SHP77 treated with DMSO at 0.1 percent for 48 hours (cell line): ENCODE measurements around the gene ACADVL.
A peak's percentile ranks its signal among the peaks of the same experiment; 100 is the strongest.

Source experiments
- DNase-seq: peaks from one replicate; lab custom pipeline; 2025; lab: John Stamatoyannopoulos, UW

ACADVL gene

GRCh38 chr17:7252176-7253043 is 32.7 kb downstream of the ACADVL start, which contains the start of gene ELP5:
TSS of gene ELP5 (plus strand) at chr17:7252215. CDS start at chr17:7252551, 336 bp downstream.
- DNase-seq = peak; percentile 95

DNA sequence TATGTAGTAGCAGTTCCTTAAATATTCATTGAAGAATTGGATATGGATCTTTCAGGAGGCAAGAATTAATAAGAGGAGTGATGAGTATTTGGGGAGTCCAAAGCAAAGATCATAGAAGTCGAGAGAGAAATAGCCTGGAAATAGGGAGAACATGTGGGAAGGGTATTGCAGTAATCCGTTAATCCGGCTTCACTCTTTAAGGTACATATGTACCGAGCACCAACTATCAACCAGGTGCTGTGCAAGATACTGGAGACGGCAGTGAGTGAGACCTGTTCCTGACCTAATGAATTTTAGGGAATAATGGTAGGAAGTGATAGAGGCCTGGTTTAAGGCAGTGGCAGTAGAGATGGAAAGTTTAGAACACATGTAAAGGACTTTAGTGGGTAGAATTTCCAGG is 33.3 kb downstream of the ACADVL start:
- DNase-seq = no peak

DNA sequence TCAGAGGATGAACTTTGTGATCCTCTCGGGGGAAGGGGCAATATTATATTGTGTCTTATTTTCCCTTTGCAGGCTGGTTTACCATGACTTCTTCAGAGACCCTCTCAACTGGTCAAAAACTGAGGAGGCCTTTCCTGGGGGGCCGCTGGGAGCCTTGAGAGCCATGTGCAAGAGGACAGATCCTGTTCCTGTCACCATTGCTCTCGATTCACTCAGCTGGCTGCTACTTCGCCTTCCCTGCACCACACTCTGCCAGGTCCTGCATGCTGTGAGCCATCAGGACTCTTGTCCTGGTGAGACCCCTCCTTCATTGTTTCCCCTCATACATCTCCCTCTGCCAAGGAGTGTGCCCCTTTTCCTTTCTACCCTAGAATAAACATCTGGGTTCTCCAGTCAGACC is 34.8 kb downstream of the ACADVL start:
- DNase-seq = no peak

DNA sequence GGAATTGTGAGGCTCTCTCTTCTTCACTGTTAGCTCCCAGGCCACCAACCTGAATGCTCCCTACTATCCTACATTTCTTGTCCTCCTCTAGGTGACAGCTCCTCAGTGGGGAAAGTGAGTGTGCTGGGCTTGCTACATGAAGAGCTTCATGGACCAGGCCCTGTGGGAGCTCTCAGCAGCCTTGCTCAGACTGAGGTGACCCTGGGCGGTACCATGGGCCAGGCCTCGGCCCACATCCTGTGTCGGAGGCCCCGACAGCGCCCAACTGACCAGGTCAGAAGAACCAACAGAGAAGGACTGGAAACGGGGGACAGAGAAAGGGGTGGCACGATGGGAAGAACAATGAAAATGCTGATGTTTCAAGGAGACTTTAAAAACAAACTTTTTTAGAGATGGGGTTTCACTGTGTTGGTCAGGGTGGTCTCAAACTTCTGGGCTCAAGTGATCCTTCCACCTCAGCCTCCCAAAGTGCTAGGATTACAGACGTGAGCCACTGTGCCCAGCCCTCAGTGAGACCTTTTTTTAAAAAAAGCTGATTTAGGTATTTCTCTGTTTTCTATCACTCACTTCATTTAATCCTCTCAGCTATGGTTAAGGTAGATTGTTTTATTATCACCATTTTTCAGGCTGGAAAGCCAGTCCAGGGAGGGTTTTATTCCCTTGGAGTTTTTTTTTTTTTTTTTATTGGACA is 37.2 kb downstream of the ACADVL start:
- DNase-seq = no peak

DNA sequence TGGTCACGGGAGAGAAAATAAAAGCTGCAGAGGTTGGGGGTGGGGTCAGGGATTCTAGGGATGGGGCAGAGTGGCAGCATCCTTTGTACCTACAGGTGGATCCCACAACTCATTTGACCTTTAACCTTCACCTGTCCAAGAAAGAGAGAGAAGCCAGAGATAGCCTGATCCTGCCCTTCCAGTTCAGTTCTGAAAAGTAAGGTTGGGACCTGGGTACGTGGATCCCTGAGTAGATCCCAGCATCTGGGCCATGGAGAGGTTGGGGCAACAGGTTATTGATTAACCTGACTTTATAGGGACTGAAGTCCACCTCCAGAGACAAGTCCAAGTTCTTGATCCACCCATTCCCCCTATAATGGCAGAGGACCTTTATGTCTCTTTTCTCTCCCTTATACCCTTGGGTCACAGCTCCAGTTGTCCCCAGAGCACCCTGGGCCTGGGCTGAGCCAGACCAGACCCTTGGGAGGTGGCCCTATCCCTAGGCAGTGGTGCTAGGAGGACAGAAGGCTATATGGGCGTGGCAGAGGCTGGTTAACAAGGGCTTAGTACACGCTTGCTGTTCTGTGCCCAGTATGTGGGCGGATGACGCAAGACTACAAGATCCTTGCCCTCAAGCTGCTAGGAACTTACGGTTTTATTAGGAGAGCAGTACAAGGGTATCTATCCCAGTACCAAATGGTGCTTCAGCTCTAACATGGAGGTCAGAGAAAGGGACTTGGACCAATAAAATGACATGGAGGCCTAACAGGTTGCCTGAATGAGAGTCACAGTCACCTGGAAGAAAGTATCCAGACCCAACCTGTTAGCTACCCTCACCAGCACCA is 39.2 kb downstream of the ACADVL start:
- no peak for DNase-seq

GRCh38 chr17:7259555-7259889 is 39.8 kb downstream of the ACADVL start:
- DNase-seq = no peak

GRCh38 chr17:7260151-7260550 is 40.4 kb downstream of the ACADVL start:
- DNase-seq = no peak

GRCh38 chr17:7260651-7261378 is 41.1 kb downstream of the ACADVL start:
- no peak for DNase-seq

GRCh38 chr17:7261379-7262191 is 41.8 kb downstream of the ACADVL start:
- DNase-seq = no peak

- DNase-seq = no peak
Measured at GRCh38 chr17:7262192-7262934, 42.6 kb downstream of the ACADVL start, which contains the start of gene CLDN7. TSS of gene CLDN7 (minus strand) at chr17:7262478. CDS start at chr17:7262043, 435 bp downstream.

GRCh38 chr17:7262935-7263800 is 43.4 kb downstream of the ACADVL start:
- DNase-seq = no peak

- no peak for DNase-seq
Measured at GRCh38 chr17:7263801-7264078, 44.0 kb downstream of the ACADVL start.

DNA sequence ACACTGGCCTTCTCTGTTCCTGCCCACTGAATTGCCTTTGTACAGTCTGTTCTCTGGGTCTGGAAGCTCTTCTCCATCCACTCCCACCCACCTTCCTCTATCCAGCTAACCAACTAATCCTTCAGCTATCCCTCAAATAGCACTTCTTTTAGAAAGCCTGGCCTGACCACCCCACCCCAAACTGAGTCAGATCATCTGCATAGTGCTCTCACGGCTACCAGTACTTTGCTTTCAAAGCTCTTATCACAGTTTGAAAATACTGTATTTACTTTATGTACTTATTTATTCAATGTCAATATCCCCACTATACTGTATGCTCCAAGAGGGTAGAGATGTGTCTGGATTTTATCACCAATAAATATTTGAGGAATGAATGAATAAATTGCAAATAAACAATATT is 47.0 kb downstream of the ACADVL start:
- DNase-seq = no peak
